IPS DF 19.7 (cell line): ENCODE data around the gene PLET1.
A peak's percentile ranks its signal among the peaks of the same experiment; 100 is the strongest.

Experiments
- DNase-seq: peaks from one replicate; pipeline ENCODE4 v3.0.0-alpha.2; 2013; ENCODE audit warnings: low read depth, low spot score

Gene PLET1

DNA sequence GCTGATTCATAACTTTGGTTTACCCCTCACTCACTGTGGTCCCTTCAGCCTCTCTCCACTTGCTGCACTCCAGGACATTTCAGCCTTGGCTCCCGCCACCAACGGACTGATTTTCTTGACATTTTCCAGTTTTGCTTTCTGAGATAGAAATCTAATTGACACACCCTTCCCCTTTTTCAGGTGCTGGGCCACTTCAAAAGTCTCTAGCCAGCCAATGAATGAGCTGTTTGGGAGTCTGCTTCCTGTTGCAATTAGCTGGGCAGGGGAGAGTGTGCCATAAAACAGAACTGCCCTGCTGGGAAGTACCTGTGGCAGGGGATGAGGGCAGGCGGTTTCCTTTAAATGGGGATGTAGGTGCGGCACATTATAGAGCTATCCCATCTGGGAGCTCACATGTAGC, 21.1 kb upstream of the PLET1 start:
- no peak for DNase-seq

DNA sequence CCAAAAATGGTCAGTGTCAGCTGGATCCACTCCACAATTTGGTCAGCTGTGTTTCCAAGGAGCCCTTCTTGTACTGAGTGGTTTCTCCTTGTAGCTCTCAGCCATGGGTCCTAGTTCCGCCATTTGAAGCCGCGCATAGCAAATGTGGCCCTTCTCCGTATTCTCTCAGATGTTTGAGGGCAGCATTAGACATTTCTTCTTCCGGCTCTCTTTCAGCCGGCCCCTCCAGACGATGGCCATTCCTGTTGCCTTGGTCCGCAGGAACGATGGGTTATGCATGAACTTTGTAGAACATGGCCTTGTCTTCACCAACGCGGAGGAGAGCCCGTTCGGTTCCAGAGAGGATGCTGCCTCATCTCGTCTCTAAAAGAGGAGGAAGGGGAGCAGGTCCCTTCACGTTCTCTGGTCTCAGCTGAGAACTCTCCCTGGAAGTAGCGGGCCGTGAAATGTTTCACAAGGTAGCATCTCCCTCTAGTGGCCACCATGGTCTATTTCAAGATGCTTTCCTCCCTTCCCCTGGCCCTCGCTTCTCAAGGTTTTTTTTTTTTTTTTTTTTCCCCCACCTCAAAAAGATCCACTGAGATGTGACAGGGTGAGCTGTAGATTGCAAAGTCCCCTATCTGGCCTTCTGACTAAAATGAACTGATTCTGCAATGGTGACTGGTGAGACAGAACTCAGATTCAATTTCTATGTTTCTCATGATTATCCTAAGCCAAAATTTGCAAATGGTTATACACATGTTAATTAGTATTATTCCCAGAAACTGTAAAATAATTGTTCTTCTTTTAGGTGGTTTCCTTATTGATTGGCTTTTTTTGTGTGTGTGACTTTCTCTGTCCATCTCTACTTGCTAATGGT, 19.8 kb upstream of the PLET1 start:
- peak; percentile 64 for DNase-seq

DNA sequence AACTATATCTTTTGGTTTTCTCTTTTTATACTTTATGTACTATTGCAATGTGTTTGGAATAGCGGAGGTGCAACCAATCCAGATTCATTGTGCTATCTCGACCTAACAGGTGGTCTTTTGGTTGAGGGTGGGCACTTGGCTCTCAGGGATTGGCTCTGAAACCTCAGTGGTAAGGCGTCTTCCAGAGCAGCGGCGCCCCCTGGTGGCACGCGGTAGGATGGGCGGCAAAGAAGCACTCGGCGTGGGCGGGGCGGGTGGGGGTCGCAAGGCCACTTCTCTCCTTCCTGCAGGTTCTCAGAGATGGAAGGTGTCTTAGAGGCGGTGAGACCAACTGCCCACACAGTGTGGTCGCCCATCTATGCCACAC, 19.2 kb upstream of the PLET1 start:
- no peak for DNase-seq

DNA sequence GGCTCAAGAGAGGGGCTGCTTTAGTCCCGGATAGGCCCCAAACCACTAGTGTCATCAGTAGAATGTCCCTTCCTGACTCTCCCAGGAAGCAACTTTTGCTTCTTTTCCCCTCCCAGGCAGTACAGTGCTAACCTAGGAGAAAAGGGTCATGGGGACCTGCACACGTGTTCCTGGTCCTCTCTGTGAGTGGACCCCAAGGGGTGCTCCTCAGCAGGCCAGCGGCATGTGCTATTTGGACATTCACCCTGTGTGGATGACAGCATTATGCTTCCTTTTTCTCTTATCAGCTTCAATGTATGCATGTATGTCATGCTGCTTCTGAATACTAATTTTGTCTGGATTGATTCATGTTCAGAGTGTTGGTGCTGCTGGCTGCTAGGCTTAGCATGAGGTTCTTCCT, 18.1 kb upstream of the PLET1 start:
- DNase-seq = no peak

DNA sequence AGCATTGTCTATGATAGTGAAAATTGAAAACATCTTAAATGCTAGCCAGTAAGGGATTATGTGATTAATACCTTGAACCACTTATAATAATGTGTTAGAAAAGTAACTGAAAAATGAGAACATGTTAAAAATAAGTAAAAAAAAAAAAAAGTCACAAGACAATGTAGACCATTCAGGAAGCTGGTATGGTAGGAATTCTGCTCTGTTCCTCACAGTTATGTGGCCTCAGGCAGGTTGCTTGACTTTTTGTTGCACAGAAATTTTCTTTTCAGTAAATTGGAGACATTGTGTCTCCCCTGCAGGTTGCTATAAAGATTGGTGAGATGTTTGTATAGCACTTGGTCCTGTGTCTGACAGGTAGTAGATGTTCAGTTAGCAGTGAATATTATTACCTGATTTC, 17.3 kb upstream of the PLET1 start:
- no peak for DNase-seq

DNA sequence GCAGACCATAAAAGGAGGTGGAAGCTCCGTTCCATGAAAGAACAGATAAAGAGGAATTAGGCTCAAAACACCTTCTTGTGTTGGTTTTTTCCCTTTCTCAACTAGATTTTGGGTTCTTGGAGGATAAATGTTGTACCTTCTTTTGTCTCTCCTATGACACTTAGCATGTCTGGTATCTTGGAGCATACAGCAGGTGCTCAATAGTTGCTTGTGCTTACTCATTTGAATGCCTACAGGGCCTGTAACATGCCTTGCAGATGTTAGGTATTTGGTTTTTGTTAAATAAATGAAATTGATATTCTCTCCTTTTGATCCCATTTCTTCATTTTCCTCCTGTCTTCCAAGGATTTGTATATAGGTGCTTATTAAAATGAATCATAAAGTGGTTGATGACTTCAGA, 16.4 kb upstream of the PLET1 start:
- DNase-seq = no peak

DNA sequence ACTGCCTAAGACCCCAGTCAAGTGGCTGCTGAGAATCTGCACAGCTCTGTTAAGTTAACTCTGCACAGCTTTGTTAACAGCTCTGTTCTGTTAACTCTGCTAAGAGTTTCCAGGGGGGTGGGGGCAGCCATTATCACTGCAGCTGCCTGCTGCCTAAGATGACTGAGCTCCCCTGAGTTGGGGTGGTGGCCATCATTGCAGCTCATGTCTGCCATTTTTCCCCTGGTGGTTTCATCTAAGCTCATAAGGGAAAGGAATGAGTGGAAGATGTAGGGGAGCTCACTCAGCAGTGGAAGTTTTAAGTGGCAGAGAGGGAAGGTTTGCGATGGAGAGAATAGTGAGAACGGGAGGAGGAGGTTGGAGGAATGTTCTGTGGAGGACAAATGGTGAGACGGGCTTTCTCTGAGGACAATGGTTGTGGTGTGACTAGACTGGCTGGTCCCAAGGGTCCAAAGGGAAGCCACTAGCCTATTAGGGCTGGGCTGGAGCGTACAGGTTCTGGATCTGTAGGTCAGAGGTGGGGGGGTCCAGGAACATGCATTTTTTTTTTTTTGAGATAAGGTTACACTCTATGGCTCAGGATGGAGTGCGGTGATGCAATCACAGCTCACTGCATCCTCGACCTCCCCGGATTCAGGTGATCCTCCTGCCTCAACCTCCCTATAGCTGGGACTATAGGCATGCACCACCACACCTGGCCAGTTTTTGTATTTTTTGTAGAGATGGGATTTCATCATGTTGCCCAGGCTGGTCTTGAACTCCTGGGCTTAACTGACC, 13.5 kb upstream of the PLET1 start:
- no peak for DNase-seq

DNA sequence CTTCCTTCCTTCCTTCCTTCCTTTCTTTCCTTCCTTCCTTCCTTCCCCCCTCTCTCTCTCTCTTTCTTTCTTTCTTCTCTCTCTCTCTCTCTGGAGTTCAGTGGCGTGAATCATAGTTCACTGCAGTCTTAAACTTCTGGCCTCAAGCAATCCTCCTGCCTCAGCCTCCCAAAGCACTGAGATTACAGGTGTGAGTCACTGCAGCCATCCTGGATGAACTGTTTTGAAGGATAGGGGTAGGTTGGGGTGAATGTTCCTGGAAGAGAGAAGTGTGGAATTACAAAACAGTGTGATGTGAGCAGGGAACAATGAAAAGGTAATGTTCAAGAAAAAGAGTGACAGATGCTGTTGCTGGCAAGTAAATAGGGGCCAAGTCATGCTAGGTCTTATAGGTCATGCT, 12.4 kb upstream of the PLET1 start:
- DNase-seq = no peak

DNA sequence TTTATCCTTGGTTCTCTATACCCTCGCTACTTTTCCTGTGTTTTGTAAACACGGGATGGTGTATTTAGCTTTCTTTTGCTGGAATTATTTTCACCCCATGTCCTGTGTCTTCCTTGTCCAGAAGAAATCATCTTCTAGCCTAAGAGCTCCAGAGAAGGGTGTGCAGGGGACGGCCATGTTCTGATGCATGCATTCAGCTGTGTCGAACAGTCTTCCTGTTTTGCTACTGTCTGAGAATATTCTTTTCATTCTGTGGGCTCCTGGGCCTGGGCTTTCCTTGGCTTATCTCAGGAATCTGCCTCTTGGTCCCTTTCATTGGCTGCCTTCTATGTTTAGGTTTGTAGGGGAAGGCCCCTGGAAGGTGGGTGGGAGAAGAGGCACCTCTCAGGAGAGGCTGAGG, 10.6 kb upstream of the PLET1 start:
- no peak for DNase-seq

DNA sequence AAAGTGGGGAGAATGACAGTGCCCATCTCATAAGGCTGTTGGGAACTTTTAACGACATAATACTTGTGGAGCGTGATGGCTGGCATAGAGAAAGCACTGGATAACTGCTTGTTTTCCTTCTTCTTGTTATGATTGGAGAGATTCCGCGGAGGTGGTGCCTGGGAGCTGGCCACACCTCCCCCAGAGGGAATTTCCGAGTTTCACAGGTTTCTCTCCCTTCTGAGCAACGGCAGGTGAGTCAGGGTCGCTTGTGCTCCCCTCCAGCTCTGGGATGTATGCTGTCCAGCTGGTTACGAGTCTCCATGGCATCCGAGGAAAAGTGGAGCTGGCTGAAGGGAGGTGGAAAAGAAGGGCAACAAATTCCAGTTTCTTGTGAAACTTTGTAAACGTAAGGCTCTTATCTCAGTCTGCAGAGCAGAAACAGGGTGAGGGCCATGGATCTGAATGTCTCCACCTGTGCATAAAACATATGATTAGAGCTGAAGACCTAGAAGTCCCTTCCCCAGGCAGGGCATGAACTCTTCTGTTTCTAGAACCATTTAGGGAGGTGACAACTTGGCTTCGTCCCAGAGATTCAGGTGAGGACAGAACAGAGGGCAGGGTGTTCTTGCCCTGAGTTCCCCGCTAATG, 10.0 kb upstream of the PLET1 start:
- no peak for DNase-seq

DNA sequence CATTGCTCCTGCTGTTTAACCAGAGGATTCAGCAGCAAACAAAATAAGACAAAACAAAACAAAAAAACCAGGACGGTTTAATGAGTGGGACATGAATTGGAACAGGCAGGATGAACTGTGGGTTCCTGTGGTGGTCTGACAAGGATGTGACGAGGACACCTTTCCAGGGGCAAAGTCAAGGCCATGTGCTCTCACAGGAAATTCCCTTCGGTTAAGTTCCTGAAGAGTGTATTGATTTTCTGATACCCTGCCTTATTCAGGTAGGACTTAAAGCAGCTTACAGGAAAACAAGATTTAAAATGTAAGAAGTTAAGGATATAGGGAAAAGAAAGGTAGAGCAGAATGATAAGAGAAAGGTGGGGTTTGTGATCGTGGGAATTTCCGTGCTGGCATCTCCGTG, 8.5 kb upstream of the PLET1 start:
- DNase-seq = no peak

DNA sequence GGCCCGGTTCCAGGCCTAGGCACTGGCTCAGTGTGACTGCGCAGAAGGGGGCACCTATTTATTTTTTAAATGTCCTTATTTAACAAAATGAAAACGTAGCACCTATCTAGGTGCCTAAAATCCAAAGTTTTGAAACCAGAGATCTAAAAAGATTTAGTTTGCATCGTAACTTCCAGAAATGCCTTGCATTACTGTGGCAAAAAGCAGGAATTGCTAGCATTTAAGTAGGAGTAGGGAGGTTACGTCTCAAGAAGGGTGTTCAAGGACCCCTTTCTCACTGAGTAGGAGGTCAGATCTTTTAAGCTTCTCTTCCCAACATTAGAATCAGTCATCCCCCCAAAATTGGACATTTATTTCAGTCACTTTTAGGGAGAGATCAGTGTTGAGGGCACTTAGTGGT, 7.7 kb upstream of the PLET1 start:
- DNase-seq = no peak

DNA sequence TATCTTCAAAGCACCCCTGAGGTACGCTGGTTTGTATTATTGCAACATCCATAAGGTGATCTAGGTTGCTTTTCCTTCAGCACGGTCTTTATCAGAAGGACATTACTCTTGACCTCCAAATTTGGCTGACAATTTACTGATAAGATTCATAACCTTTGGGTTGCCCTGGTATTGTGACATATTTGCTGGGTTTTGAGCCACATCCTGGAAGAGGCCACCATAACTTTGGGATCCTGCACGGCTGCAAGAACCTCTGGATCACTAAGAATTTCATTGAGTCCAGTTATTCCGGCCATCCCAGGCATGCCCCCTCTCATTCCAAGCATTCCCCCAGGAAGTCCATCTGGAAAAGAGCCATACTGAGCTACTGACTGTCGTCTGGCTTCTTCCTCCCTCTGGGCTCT, 6.5 kb upstream of the PLET1 start:
- DNase-seq = no peak

DNA sequence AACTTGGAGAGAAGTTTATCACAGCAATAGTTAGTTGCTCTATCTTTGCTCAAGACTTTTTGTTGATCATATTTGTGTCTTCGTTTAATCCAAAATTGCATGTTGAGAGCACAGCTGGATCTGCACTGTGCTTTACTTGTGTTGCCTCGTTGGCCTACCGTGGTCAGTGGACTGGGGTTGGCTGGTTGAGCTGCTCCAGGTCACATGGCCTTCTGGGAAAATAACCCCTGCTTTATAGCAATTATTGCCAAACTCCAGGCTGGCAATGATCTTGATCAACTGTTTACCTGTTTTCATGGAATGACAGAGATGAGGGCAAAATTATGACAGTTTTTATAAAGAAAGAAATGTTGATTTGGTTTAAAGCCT, 5.7 kb upstream of the PLET1 start:
- no peak for DNase-seq

DNA sequence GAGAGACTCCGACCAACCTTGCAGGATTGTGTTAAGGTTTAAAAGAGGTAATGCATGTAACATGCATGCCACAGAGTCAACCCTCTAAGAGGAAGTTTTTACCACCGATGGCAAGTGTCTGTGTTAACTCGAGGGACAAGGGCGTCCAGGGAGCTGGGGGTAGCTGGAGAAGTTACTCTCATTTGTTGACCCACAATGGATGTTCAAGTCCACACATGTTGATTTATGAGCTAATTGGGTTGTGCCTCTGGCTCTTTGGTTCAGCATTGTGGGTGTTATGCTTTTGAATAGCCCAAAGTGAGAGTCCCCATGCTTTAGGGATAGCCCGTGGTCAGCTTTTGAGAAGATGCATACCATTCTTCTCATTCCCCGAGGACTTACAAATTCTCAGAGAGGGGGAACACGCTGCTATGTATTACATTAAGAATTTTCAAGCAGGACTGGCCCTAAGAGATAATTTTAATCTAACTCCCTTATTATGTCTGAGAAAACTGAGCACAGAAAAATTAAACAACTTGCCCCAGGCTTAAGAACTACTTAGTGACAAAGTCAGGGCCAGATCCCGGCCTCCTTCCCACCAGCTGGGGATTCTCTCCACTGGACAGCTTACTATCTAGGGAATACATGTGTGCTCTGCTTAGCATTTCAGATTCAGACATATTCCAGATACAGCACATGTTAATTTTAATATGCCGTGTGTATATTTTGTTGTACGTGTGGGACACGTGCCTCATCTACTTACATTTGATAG, 5.2 kb upstream of the PLET1 start:
- no peak for DNase-seq

DNA sequence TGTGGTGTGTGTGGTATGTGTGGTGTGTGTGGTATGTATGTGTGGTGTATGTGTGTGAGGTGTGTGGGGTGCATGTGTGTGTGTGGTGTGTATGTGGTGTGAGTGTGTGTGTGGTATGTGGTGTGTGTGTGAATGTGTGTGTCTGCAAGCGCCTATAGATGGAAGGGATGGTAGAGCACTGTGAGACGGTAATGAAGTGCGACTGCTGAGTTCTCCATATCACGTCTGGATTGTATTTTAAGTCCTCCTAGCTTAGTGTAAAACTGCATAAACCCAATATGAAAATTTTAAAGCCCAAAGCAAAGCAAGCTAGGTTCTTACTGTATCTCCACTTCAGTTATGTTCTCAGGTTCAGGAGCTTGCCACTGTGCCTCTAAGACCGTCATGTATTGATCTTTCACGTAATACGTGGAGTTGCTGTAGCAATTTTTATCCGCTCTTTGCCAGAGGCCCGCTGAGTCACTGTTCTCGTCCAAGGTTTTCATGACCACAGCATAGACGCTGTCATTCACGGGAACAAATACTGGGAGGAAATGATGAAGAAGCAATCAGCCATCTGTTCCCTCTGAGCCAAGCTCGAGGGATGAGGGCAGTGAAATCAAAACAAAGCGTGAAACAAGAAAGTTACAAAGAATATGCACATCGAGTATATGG, 5.5 kb downstream of the PLET1 start:
- no peak for DNase-seq

DNA sequence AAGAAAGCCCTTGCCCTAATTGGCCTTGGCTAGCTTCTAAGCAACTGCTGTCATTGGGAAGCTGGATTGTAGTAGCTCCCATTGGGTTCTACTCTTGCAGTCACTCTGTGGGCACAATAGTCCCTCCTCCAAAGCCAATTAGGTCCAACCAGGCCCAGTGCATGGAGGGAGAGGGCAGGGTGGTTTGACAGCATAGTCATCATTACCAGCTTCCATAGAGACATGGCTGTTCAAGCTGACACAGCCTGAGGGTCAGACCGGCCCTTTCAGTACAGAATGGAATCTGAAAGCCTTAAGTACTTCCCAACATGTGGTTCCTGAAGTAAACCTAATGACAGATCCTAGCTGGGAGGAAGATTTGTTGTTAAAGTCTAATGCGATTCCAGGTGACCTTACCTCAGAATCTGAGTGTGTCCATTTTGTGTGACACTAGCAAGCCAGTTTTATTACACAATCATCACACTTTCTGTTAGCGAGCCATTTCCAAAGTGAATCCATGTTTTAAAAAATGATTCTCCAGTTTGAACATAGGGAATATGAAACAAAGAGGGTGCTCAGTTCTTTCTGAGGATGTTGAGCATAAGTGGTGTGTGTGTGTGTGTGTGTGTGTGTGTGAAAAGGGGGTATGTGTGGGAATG, 6.9 kb downstream of the PLET1 start:
- DNase-seq = no peak

DNA sequence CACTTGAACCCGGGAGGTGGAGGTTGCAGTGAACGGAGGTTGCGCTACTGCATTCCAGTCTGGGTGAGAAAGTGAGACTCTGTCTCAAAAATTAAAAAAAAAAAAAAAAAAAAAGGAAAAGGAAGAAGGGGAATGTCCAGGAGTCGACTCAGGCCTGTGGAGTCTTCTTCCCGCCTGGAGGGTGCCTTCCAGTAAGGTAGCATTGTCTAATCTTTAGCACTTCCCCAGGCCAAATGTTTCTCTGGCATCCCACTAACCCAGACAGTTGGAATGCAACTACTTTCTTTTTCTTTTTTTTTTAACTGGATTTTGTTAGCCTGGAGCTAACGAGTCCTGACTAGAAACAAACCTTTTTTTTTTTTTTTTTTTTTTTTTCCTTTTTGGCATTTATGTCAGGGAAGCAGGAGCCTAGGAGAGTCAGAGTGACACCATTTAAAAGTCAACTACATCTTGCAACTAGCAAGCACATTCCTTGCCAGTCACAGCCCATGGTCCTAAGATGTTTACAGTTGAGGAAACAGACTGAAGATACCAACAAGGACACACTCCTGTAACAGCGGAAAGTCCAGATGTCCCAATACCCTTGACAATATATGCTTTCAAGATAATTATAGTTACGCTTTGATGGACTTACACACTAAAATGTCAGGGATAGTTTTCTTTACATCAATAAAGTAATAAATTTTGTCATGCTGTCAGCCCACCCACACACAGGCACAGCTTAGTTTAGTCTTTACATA, 10.6 kb downstream of the PLET1 start:
- DNase-seq = no peak

DNA sequence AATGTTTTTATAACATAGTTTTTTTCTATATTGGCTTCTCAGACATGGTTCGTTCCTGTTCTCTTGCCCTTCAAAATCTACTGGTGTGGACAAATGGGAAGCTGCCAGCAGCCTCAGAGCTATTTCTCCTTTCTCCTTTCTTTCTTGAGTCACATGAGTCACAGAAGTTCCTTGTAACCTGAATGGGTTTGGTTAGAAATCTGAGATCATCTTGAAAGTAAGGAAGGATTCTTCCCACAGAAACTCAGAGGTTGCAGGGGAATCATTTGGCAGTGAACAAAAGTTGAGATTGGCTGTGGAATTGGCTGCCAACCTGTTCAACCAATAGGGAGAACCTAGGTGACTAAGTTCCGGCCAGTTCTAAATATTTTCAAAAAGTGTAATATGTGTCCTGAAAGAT, 12.5 kb downstream of the PLET1 start:
- no peak for DNase-seq

DNA sequence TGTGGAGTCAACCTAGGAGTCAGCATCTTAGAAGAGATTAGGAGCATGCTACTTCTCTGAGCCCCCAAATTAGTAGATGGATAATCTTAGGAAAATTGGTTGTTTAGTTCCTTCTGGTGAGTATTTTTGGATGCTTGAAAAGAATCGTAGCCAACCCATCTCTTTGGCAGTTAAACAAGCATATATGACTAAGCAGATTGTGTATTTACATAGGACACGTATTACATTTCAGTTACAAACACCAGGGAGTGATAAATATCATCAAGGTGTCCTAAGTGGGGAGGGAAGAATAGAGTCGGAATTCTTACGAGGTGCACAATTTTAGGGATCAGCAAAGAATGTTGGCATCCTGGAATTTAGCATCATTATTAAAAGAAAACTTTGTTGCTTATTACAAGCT, 13.5 kb downstream of the PLET1 start:
- DNase-seq = no peak
